LoVo (cell line): ENCODE results near the gene CYP27C1.
"Not testable (repeated sequence)": the region's sequence is repeated elsewhere in the genome, so short reads cannot be mapped to it uniquely, and the experiment has no call there.

Source experiments
- DNase-seq: peaks from one replicate; pipeline ENCODE4 v3.0.0-alpha.2; 2016; ENCODE audit warnings: low spot score

CYP27C1 gene

GRCh38 chr2:127220102-127220767, at the start of gene CYP27C1:
TSS of gene CYP27C1 (minus strand) at chr2:127220299. CDS start at chr2:127220270, 29 bp downstream.
- no peak for DNase-seq

GRCh38 chr2:127261804-127262406, 41.8 kb upstream of the CYP27C1 start:
- no peak for DNase-seq

GRCh38 chr2:127259355-127259754, 39.3 kb upstream of the CYP27C1 start:
- DNase-seq = no peak

GRCh38 chr2:127256866-127257265, 36.8 kb upstream of the CYP27C1 start:
- no peak for DNase-seq

- no peak for DNase-seq
Observed at GRCh38 chr2:127256381-127256780, 36.3 kb upstream of the CYP27C1 start.

GRCh38 chr2:127255721-127256120, 35.6 kb upstream of the CYP27C1 start:
- no peak for DNase-seq

GRCh38 chr2:127255146-127255545, 35.0 kb upstream of the CYP27C1 start:
- no peak for DNase-seq

GRCh38 chr2:127254386-127254981, 34.4 kb upstream of the CYP27C1 start:
- peak; percentile 12 for DNase-seq

GRCh38 chr2:127241184-127241583, 21.1 kb upstream of the CYP27C1 start:
- DNase-seq = not testable (repeated sequence)

GRCh38 chr2:127239395-127239794, 19.3 kb upstream of the CYP27C1 start:
- no peak for DNase-seq

- not testable (repeated sequence) for DNase-seq
Observed at GRCh38 chr2:127237768-127238167, 17.7 kb upstream of the CYP27C1 start.

GRCh38 chr2:127235082-127235702, 15.1 kb upstream of the CYP27C1 start:
- no peak for DNase-seq

- no peak for DNase-seq
Observed at GRCh38 chr2:127233710-127234109, 13.6 kb upstream of the CYP27C1 start.

- DNase-seq = no peak
Observed at GRCh38 chr2:127231130-127231865, 11.2 kb upstream of the CYP27C1 start.

- no peak for DNase-seq
Observed at GRCh38 chr2:127229555-127229954, 9.5 kb upstream of the CYP27C1 start.

- DNase-seq = no peak
Observed at GRCh38 chr2:127228102-127228501, 8.0 kb upstream of the CYP27C1 start.

GRCh38 chr2:127227264-127227660, 7.2 kb upstream of the CYP27C1 start:
- not testable (repeated sequence) for DNase-seq

GRCh38 chr2:127226520-127227263, 6.6 kb upstream of the CYP27C1 start:
- DNase-seq = peak; percentile 94

- DNase-seq = no peak
Observed at GRCh38 chr2:127226132-127226519, 6.0 kb upstream of the CYP27C1 start.

- no peak for DNase-seq
Observed at GRCh38 chr2:127225186-127225960, 5.3 kb upstream of the CYP27C1 start.

GRCh38 chr2:127224135-127224534, 4.0 kb upstream of the CYP27C1 start:
- DNase-seq = not testable (repeated sequence)
